ENCODE measurements around the gene TUBGCP6.

GRCh38 chr22:50264104-50264745 is 19.4 kb upstream of the TUBGCP6 start:
- TF ChIP-seq CTCF (IDR thresholded peaks at IDR 0.05) (no peak), EZH2 (IDR thresholded peaks at IDR 0.05; ENCODE audit: borderline replicate concordance, insufficient read depth, low read depth, low read length, poor library complexity, severe bottlenecking) (no peak)

Data from B cell (primary cell).